GM21825 (cell line): ENCODE measurements around the gene SMIM7.
"Not testable (repeated sequence)": the region's sequence is repeated elsewhere in the genome, so short reads cannot be mapped to it uniquely, and the experiment has no call there.

ENCODE experiments used
- ATAC-seq: cut with Tn5 transposase; IDR thresholded peaks from one replicate; pipeline ENCODE4 v1.9.1; 2021; ENCODE audit warnings: mild to moderate bottlenecking, moderate library complexity; ENCODE audit not compliant: unreplicated experiment

Gene SMIM7

GRCh38 chr19:16655727-16656126 is 4.2 kb downstream of the SMIM7 start:
- no peak for ATAC-seq

- ATAC-seq, result no peak
Observed at GRCh38 chr19:16654627-16655026, 5.3 kb downstream of the SMIM7 start.

DNA sequence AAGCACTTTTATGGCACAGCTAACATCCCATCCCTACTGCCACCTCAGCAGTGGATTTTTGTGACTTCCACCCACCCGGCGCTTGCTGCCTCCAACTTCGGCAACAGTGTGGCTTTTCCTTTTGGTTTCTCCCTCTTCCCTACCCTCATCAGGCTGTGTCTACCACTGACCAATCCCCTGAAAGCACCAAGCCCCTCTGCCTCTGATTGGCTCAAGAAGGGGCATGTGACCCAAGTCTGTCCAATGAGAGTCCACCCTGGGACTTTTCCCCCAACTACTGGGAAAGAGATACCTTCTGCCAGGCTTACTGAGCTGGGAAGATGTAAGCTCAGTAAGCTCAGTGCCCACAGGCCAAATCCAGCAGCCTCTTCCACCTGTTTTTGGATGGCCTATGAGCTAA is 5.8 kb downstream of the SMIM7 start:
- ATAC-seq, result no peak

DNA sequence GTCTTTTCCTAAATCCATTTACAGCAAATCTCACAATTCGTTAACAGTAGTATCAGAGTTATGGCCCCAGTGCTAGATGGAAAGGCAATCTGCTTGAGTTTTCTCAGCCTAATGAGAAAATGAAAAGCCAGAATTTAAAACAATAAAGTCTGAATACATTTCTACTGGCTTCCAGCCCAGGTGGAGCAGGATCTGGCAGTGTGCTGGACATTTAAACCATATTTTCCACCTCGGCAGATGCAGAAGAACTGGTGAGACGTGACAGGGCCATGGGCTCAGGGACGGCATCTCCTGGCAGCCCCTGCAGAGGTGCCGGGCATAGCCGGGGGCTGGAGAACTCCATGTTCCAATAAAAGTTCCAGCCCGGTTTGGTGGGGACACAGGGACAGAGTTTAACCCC is 7.1 kb downstream of the SMIM7 start:
- no peak for ATAC-seq

- not testable (repeated sequence) for ATAC-seq
Observed at GRCh38 chr19:16651421-16652188, 8.3 kb downstream of the SMIM7 start.

- no peak for ATAC-seq
Observed at GRCh38 chr19:16650821-16651220, 9.1 kb downstream of the SMIM7 start.

- no peak for ATAC-seq
Observed at GRCh38 chr19:16649734-16650133, 10.2 kb downstream of the SMIM7 start.

- ATAC-seq, result no peak
Observed at GRCh38 chr19:16645140-16645539, 14.8 kb downstream of the SMIM7 start.

GRCh38 chr19:16641695-16642094 is 18.2 kb downstream of the SMIM7 start:
- ATAC-seq, result no peak

DNA sequence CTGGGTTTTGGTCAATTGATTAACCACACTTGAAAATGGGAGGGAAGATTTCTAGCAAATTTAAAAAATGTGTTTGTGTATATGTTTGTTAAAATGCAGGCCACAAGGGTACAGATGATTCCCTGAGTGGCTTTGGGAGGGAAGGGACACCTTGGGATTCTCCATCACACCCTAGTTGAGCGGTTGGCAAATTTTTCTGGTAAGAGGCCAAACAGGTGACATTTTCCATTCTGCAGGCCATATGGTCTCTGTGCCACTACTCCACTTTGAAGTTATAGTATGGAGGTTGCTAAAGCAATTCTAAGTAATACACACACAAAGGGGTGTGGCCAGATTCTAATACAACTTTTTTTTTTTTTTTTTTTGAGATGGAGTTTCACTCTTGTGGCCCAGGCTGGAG is 19.0 kb downstream of the SMIM7 start:
- ATAC-seq, result no peak

- ATAC-seq, result no peak
Observed at GRCh38 chr19:16638666-16639065, 21.3 kb downstream of the SMIM7 start.

DNA sequence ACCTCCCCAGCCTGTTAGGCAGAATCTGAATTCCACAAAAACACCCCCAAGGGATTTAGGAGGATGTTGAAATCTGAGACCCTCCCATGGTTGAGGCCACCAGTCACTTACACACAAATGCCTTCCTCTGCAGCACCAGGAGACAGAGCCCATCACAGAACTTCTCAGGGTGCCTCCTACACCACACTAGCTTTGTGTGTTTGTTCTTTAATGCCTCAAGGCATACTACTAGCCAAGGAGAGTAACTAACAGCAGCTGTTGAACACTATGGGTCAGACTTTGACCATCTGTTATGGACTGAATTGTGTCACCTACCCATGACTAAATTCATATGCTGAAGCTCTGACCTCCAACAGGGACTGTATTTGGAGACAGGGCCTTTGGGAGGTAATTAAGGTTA is 22.4 kb downstream of the SMIM7 start:
- no peak for ATAC-seq

DNA sequence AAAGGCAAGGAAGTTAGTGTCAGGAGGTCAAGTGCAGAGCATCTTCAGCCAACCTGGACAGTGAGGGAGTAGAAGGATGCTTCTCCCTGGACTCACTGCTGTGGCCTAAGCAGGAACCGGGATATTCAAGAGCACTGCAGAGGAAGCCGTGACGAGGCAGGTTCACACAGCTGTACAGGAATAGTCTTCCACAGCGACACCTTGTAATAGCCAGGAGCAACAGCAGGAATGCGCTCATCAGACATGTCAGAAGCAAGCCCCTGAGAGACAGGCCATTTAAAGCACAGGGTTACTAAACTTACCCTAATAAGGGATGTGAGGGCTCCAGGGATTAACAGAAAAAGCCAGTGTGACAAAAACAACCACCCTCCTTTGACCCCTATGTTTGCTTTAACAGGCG is 28.5 kb downstream of the SMIM7 start:
- no peak for ATAC-seq

- ATAC-seq, result no peak
Observed at GRCh38 chr19:16628984-16629691, 30.8 kb downstream of the SMIM7 start.

- ATAC-seq, result peak; percentile 79
Observed at GRCh38 chr19:16628183-16628983, 31.6 kb downstream of the SMIM7 start, which contains the start of gene MED26. TSS of gene MED26 (minus strand) at chr19:16628204. CDS start at chr19:16627943, 261 bp downstream.

DNA sequence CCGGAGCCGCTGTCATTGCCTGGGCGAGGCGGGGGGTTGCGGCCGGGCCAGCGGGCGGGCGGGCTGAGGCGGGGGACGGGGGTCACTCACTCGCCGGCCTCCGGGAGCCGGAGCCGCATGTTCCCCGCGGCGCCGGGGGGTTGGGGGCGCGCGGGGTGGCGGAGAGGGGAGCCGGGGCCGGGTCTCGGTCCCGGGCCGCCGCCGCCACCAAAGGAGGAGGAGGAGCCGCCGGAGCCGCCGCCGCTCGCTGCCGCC is 32.1 kb downstream of the SMIM7 start:
- no peak for ATAC-seq

DNA sequence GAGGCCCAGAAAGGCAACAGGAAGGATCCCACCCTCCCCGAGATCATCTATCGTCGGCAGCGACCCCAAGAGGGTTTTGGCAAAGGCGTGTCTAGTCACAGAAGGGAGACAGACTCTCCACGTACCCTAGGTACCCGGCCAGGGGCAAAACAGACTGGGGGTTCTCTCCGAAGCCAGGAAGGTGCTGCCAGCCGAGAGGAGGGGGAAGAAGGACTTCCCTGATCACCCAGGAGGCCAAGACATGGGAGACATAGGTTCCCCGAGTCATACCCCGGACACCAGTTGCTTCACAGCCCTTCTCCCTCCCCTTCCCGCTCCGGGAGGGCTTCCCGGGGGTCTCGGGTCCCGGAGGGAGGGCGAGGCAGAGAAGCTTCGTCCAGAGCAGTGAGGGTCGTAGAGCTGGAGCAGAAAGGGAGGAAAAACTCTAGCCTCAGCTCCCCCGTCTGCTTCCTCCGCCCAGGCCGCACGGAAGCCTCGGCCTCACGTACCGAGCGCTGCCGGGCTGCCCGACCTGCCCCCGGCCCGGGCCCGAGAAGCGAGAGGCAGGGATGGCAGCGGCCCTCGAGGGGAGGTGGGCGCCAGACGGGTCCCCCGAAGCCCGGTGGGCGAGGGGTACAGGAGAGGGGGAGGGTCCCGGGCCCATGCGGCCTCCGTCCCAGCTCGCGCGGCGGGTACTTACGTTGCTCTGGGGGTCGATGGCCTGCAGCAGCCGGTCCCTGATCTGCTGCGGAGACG is 32.6 kb downstream of the SMIM7 start:
- ATAC-seq, result peak; percentile 0

DNA sequence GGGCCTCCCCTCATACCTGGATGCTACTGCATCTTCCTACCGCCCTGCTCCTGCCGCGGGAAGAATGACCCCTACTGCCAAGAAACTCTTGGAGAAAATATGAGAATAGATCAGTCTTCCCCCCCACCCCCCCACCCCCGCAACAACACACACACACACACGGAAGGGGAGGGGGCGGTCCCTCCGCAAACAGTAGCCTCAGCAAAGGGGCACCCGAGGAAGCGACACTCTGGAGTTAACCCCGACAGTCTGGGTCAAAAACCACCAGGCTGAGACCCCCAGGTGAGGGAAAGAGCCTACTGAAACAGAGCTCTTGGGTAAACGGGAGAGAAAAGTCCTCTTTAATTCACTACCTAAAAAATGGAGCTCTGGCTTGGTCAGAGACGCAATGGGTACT is 33.1 kb downstream of the SMIM7 start:
- no peak for ATAC-seq

DNA sequence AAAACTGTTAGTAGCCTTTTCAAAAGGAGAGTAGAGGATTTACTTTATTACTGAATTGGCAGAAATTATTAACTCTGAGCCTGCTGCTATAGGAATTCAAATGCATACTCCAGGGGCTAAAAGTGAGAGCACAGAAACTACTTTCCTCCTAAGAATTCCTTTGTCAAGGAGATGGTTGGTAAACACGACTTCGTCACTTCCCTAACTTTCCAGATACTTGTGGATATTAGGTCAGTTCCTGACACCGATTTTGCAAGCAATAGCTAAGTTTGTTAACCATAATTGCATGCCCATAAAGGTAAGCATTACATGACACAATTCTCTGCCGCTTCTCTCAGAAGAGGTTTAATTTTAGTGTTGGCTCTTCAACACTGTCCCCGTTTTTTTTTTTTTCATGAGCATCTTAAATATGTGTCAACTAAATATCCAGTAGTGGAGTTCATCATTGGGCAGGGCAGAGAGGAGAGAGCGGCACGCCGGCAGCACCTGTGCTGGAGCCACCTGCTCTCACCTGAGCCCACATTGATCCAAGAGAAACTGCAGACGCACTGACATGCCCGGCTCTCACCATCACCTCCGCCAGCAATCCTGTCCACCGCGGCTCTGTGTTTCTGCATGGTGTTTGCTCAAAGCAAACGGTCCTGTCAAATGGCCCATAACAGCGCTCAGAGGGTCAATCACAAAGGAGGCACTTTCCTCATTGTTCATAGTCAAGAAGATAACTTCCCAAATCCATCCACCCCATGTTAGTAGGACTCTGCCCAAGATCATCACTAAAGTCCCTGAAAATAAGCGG is 34.6 kb downstream of the SMIM7 start:
- no peak for ATAC-seq

DNA sequence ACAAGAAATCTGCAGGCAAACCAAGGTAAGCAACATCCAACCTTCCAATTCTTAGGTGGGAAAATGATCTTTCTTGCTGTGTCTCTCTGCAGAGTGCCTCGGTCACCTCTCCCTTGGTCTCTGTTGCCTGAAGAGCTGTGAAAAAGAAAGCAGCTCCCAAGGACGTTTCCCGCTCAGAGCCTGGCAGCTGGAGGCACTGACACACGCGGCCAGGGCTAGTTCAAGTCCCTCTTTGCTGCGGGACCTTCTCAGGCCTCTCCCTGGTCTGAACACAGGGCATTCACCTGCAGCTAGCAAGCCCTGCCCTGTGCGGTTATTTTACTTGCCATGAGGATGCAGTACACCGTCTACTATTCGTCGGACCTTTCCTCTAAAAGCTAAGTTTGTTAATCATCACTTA is 35.7 kb downstream of the SMIM7 start:
- no peak for ATAC-seq
